LoVo (cell line): Measurements from ENCODE around the gene MTA1.

Experiments
- DNase-seq: peaks from one replicate; pipeline ENCODE4 v3.0.0-alpha.2; 2016; ENCODE audit warnings: low spot score

Gene MTA1

GRCh38 chr14:105445901-105446845, 26.5 kb downstream of the MTA1 start:
- DNase-seq, result no peak

DNA sequence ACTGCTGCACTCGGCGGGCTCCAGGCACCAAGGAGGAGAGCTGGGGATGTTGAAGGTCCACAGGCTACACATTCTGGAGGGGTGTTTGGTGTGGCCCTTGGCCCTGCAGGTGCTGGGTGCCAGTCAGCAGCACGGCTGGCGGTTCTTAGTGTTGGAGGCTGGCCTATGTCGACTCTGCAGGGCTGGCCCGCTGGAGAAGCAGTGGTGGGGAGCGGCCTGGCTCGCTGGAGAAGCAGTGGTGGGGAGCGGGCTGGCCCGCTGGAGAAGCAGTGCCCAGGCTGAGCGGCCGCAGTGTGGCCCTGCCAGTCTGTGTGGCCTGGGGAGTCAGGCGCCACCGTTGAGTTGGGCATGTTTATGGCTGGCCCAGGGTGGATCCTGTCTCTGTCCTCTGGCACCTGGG, 27.3 kb downstream of the MTA1 start:
- DNase-seq, result no peak

DNA sequence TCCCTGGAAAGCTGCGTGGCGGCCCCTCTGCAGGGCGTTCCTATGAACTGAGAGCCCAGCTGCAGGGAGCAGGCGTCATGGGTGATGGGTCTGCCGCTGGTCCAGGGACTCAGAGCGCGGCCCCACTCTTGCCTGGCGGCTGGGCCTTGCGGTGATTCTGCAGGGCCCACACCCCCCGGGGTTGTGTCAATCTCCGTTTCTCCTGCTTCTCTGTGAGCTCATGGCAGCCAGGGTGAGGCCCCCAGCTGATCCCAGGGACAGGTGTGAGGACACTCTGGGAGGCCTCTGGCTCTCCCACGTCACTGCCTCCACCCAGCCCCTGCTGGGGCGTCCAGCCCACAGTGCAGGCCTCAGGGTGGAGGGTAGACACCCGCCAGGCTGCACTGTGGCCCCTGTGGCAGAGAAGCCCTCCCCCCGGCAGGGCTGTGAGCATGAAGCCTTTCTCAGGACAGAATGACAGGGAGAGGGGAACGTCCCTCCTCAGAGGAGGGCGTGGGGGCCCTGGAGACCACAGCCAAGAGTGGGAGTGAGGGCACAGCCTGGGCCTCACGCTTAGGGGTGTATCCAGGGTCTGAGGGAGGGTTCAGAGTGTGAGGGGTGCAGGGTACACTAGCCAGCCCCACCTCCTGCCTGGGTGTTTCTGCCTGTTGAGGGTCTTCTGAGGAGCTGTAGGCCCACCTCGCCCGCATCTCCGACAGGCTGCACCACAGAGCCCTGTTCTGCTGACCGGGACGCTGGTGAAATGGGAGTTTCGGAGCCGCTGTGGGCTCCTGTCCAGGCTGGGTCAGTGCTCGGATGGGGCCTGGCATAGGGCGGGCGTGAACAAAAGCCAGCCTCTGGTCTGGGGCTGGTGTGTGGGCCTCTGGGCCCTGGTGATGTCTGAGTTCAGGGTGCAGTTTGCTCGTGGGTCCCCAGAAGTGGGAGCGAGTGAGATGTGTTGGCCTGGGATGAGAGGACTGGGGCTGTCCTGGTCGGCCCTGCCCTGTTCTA, 28.3 kb downstream of the MTA1 start:
- DNase-seq, result no peak

DNA sequence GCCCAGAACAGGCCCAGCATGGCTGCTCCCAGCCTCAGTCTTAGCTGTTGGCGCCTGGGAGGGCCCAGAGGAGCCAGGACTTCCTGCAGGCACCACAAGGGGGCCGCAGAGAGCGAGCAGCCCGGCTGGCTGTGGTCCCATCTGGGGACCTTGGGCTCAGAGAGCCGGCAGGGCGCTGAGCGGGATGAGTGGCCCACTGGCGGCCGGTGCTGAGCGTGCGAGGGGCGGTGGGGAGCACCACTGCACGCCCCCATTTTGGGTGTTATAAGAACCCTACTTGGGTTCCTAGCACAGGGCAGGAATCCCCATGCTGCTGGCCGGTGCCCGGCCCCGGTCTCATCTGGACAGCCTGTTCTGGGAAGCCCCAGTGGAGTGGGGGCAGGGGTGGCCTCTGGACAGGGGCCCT, 29.1 kb downstream of the MTA1 start:
- DNase-seq, result peak; percentile 16

DNA sequence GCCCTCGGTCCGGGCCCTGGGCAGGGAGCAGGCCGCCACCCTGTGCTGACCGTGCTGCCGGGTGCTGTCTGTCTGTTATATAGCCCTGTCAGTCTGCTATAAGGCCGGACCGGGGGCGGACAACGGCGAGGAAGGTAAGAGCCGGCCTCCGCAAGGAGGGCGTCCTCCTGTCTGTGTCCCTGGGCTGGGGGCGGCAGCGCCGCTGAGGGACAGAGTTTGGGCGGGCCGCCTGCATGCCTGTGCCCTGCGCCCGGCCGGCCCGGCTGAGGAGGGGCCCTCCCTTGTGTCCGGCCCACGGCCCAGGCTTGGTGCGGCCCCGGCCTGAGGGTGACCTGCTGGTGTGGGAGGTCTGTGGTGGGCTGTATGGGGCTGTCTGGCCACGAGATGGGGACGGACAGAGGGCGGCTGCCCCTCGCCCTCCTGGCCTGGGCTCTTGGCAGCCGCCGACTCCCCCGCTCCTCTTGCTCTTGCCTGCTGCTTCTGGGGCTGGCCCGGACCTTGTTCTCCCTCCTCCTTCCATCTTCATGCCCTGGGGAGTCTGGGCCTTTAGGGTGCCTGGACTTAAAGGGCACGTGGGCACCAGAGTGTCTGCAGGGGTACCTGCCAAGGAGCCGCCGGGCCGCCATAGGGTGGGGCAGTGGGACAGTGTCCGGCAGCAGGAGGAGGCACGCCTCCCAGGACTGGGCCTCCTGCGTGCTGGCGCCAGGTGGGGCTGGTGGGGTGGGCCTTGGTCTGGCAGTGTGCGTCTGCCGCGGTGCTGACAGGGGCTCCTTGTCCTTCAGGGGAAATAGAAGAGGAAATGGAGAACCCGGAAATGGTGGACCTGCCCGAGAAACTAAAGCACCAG, 29.9 kb downstream of the MTA1 start:
- no peak for DNase-seq

DNA sequence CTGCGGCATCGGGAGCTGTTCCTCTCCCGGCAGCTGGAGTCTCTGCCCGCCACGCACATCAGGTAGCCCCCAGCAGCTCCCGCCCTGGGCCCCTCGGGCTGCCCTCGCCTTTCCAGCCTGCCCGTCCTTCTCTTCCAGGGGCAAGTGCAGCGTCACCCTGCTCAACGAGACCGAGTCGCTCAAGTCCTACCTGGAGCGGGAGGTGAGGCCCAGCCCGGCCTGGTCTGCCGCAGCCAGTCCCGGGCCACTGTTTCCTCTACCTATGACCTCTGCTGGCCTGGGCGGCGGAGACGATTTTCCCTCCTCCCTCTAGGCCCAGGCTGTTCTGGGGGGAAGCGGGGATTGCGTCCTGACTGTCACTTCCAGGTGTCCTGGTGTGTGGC, 30.5 kb downstream of the MTA1 start:
- DNase-seq, result no peak

GRCh38 chr14:105450864-105451720, 31.5 kb downstream of the MTA1 start:
- DNase-seq, result no peak

- no peak for DNase-seq
These were observed 33.3 kb downstream of the MTA1 start for GRCh38 chr14:105452963-105453362.

DNA sequence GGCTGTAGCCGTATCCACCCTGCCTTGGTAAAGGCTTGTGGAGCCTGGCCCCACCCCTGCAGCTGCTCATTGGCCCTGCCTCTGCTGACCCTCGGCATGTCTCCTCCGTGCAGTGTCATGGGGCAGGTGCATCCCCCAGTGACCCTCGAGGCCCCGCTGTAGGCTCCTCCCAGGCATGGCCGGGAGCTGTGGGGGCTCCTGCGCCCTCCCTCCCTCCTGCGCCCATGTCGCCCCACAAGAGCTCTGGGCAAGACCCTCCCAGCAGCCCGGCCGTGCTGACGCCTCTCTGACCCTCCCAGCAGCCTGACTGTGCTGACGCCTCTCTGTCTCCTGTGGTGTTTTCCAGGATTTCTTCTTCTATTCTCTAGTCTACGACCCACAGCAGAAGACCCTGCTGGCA, 34.2 kb downstream of the MTA1 start:
- no peak for DNase-seq

GRCh38 chr14:105455086-105455640, 35.5 kb downstream of the MTA1 start:
- no peak for DNase-seq

DNA sequence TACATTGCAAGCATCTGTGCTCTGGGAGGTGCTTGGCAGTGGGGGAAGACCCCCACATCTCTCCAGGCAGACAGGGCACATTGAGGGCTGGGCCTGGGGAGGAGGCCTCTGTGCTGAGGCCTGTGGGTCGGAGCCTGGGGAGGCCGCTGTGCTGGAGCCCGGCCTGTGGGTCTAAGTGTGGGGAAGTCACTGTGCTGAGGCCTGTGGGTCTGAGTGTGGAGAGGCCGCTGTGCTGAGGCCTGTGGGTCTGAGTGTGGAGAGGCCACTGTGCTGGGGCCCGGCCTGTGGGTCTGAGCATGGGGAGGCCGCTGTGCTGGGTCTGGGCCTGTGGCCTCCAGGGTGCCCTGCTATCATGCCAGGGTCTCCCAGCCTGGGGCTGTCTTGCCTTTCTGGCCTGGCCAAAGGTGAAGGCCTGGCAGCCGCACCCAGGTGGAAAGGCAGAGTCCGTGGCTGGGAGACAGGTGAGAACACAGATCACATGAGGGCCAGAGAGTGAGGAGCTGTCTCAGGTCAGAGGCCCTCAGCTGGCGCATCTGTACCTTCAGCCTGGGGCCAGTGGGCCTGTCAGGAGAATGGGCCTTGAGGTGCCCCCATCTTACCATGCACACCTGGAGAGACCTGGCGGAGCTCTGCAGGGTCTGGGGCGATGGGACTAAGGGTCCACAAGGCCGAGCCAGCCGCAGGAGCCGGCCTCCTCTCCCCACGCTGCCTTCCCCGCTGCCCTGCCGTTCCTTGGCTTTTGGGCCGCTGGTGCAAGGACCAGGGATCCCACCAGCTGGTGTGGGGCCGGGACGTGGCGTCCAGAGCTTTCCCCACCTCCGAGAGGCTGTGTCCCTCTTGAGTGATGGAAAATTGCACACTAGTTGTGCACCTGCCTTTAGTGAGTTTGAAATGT, 36.4 kb downstream of the MTA1 start:
- DNase-seq, result no peak

DNA sequence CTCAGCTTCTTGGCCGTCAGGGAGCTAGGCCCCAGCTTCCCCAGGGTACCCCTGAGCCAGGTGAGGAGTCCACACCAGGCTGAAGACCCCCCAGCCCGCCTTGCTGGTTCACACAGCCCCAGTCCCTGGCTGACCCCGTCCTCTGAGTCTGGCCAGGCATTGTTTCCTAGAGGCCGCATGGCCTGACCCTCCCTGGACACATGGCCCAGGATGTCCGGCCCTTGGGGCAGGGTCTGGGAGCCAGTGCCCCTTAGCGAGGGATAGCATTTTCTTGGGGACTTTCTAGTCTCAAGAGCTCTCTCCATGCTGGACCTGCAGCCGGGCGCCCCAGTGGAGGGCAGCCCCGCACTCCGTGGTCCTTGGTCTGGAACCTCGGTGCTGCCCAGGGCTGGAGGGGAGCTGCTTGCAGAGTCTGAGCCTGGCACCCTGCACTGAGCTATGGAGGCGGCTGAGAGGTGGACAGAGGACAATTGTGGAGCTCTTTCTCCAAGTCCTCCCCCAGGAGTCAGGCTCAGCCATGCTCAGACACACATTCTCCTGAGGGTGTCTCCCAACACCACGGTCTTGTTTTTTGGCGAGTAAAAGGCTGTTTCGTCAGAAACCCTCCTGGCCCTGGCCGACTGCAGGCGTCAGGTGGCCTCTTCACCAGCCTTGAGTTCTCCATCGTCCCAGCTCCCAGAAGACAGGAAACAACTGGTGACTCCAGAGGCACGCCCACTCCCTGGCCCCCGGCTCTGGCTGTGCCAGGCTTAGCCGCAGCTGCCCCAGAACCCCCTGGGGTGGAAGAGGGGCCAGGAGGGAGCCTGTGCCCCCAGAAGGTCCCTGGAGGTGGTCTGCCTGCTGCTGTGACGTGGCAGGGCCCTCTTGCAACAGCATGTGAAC, 37.4 kb downstream of the MTA1 start:
- no peak for DNase-seq

DNA sequence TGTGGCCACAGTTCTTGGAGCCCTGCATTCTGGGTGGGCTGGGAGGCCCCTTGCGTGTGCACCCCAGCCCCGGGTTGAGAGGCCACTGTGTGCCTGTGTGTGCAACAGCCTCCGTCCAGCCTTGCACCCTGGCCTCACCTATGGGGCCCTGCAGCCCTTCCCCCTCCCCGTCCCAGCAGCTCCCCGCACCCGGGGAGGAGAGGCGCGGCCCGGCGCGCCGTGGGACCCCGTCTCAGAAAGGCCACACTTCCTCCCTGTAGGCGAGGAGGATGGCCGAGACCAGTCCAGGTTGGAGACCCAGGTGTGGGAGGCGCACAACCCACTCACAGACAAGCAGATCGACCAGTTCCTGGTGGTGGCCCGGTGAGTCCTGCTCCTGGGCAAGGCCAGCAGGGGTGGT, 38.4 kb downstream of the MTA1 start:
- no peak for DNase-seq

GRCh38 chr14:105458571-105458970, 38.9 kb downstream of the MTA1 start:
- DNase-seq, result no peak

GRCh38 chr14:105460116-105460515, 40.5 kb downstream of the MTA1 start:
- DNase-seq, result no peak

- DNase-seq, result no peak
These were observed 41.0 kb downstream of the MTA1 start for GRCh38 chr14:105460616-105461015.

- no peak for DNase-seq
These were observed 42.3 kb downstream of the MTA1 start for GRCh38 chr14:105461903-105462302.

DNA sequence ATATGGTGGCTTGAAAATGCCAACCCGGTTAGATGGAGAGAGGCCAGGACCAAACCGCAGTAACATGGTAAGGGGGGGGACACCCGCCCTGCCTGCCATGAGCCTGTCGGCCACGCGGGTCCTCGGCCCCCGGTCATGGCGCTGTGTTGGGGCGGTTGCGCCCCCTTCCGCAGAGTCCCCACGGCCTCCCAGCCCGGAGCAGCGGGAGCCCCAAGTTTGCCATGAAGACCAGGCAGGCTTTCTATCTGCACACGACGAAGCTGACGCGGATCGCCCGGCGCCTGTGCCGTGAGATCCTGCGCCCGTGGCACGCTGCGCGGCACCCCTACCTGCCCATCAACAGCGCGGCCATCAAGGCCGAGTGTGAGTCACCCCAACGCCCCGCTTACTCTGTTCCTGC, 44.9 kb downstream of the MTA1 start:
- DNase-seq, result no peak
